VCaP (cell line): Measurements from ENCODE around the gene PAXX.

Experiments used
- H3K27ac ChIP-seq: fragments of 450-650 bp; 2 replicates; pipeline ENCODE4 v1.5.1; 2017
- TF ChIP-seq, protein P1 (sequence below): fragments of 450-650 bp; conservative IDR thresholded peaks from 2 replicates; pipeline ENCODE4 v1.5.1; 2017; ENCODE audit warnings: mild to moderate bottlenecking, moderate library complexity

Gene PAXX

DNA sequence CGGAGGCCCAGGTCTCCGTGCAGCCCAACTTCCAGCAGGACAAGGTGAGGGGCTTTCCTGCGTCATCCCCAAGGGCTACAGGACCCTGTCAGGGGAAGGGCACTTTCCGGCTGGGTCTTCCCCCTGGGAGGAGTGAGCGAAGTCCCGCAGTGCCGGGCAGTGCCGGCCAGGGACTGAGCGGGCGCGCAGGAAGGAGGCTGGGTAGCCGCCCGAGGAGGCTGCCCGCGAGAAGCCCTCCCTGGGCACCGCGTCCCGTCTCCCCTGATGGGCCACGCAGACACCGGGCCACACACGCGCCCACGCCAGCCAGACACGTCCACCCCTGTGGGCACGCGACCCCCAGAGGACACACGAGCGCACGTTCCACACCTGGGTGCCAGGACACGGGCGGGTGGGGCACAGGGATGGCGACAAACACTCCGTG, 14.6 kb upstream of the PAXX start:
- TF ChIP-seq, protein P1, sequence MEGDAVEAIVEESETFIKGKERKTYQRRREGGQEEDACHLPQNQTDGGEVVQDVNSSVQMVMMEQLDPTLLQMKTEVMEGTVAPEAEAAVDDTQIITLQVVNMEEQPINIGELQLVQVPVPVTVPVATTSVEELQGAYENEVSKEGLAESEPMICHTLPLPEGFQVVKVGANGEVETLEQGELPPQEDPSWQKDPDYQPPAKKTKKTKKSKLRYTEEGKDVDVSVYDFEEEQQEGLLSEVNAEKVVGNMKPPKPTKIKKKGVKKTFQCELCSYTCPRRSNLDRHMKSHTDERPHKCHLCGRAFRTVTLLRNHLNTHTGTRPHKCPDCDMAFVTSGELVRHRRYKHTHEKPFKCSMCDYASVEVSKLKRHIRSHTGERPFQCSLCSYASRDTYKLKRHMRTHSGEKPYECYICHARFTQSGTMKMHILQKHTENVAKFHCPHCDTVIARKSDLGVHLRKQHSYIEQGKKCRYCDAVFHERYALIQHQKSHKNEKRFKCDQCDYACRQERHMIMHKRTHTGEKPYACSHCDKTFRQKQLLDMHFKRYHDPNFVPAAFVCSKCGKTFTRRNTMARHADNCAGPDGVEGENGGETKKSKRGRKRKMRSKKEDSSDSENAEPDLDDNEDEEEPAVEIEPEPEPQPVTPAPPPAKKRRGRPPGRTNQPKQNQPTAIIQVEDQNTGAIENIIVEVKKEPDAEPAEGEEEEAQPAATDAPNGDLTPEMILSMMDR: no peak
- H3K27ac ChIP-seq: peak overlapping the region; percentile 31; the same call in 1 of the 2 replicates

DNA sequence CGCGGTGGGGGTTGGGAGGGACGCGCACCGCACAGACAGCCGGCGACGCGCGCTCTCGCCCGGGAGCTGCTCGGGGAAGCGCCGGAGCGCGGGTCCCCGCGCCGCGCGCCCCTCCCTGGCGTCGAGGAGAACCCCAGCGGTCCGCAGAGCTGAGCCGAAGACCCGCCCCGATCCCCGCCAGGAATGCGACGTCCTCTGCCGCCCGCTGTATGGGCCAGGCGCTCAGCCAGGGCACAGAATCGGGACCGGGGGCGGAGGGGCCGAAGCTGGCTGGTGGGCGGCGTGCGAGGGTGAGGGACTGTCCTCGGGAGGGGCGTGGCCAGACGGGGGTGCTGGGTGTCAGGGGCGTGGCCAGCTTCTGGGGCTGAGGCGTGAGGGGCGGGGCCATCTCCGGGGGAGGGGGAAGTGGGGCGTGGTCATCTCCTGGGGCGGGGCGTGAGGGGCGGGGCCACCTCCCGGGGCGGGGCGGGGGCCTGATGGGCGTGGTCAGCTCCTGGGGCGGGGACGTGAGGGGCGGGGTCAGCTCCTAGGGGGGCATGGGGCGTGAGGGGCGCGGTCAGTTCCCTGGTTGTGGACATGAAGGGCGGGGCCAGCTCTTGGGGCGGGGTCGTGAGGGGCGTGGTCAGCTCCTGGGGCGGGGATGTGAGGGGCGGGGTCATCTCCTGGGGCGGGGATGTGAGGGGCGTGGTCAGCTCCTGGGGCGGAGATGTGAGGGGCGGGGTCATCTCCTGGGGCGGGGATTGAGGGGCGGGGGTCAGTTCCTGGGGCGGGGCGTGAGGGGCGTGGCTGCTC, 14.0 kb upstream of the PAXX start:
- TF ChIP-seq, protein P1: no peak
- peak overlapping the region; percentile 31; the same call in 1 of the 2 replicates for H3K27ac ChIP-seq

DNA sequence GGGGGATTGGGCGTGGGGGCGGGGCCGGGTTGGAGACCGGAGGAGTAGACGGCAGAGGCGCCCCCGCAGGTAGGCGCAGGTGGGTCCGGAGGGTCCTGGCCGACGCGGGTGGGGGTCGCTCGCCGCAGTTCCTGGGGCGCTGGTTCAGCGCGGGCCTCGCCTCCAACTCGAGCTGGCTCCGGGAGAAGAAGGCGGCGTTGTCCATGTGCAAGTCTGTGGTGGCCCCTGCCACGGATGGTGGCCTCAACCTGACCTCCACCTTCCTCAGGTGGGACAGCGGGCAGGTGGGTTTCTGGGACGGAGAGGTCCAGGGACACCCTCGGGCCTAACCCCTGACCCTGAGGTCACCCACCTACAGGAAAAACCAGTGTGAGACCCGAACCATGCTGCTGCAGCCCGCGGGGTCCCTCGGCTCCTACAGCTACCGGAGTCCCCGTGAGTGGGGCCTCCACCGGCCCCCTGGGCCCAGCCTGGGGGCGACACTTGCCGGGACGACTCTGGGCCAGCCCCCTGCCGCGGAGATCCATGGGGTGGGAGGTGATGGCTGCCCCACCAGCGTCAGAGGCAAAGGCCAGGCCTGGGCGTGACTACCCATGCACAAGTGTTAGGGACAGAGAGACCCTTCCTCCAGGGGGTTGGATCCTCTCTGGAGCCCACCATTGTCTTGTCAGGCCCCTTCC, 13.2 kb upstream of the PAXX start:
- H3K27ac ChIP-seq: no peak overlapping the region
- TF ChIP-seq, protein P1: no peak

DNA sequence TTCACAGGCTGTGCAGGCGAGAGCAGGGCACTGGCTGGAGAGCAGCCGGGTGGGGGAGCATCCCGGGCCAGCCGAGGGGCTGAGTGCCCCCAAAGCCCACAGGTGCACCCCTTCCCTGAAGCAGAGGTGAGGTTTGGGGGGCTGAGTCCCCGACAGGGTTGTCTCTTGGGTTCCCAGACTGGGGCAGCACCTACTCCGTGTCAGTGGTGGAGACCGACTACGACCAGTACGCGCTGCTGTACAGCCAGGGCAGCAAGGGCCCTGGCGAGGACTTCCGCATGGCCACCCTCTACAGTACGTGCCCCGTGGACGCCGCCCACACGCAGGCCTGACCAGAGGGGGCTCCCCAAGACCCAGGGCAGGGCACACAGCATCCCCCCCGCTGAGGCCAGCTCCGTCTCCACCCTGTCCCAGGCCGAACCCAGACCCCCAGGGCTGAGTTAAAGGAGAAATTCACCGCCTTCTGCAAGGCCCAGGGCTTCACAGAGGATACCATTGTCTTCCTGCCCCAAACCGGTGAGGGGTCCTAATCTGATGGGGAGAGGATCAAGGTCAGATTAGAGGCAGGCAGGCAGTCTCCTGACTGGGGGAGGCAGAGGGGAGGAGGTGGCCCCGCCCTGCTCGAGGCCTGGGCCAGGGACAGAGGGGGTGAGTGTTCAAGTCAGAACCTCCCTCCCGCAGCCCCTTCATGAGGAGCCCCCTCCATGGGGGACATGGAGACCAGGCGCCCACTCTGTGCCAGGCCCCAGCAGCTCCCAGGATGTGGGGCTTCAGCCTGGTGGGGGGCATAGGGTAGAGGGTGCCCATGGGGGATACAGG, 12.2 kb upstream of the PAXX start:
- TF ChIP-seq, protein P1: no peak
- H3K27ac ChIP-seq: no peak overlapping the region

DNA sequence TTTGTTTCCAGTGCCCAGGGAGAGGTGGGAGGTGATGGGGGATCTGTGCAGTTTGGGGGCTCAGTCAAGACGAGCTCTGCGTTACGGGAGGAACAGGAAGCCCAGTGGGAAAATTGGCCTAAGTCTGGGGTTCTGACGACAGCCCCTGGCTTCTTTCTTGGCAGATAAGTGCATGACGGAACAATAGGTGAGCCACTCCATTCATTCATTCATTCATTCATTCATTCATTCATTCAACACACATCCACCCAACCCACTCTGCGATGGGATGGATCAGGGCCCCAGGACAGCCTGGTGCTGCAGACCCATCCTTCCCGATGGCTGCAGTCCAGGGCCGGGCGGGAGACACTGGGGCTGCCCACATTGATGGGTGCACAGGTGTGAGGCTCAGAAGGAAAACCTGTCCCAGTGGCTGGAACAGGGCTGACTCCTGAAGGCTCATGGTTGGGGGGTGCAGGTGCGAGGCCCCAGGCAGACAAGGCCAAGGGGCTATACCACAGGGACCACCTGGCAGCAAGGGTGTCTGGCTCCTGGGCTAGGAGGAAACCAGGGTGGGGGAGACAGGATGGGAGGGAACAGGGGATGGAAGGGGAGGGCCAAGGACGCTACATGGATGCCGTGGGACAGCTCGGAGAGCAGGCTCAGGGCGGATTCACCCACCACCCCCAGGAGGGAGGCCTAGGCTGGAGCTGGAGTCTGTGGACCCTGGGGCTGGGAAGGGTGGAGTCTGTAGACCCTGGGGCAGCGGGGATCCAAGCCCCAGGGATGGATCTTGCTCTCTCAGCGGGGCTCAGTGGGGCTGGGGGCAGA, 11.3 kb upstream of the PAXX start:
- H3K27ac ChIP-seq: no peak overlapping the region
- TF ChIP-seq, protein P1: no peak

DNA sequence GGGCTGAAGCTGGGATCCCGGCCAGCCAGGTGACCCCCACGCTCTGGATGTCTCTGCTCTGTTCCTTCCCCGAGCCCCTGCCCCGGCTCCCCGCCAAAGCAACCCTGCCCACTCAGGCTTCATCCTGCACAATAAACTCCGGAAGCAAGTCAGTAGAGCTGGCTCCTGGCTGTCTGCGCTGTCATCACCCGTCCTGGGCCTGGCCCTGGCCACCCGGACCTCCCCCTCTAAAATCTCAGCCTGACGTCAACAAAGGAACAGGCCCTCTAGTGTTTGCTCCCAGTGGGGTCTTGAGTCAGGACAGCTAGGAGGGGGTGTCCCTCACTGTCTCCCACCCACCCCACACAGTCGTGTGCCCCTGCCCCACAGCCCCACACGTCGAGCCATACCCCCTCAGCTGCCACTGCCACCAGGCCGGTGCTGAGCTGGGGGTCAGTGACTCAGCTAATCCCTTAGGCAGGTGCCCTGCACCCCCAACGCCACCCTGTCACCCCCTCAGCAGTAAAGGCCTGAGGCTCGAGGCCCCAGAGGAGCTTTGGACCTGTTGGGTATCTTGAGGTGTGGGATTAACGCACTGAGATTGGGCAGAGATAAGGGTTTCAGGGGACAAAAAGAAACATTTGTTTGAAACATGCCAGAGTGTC, 10.5 kb upstream of the PAXX start:
- H3K27ac ChIP-seq: no peak overlapping the region
- TF ChIP-seq, protein P1: no peak
